Measurements from ENCODE around the gene NCOR2. TPM values are rescaled to one million over a fixed set of nuclear protein-coding genes. Genes with fewer than 3 reads are reported as not detected.
A peak's percentile ranks its signal among the peaks of the same experiment; 100 is the strongest.

NCOR2 gene
- total and polyA plus RNA-seq, 8 donors = 60.1 to 331 (median 96.4) TPM

DNA sequence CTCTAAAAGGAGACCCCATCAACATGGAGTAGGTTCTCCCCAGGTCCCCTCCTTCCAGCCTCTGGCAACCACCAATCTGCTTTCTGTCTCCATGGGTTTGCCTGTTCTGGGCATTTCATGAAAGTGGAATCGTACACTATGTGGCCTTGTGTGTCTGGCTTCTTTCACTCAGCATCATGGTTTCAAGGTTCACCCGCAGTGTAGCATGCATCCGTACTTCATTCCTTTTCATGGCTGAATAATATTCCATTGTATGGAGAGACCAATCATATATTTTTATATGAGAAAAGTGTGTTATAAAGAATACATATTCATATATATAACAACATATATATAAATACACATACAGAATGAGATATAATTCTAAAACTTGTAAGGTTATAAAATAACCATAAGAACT is 19.8 kb downstream of the NCOR2 start:
- Histone ChIP-seq H3K9me3 (no peaks in the 10 kb centered on the region), H3K36me3 (no peaks in the 10 kb centered on the region), H3K27me3 (no peaks in the 10 kb centered on the region), H3K27ac (no peak overlapping the region), H3K4me1 (peaks cover 64 to 90% of the 10 kb centered on the region in 2 donors), H3K4me3 (no peak overlapping the region)
- intact Hi-C loops (cut with DNase I) = no loop called here
- no peak for ATAC-seq
- DNase-seq = no peak
- TF ChIP-seq, protein P1, sequence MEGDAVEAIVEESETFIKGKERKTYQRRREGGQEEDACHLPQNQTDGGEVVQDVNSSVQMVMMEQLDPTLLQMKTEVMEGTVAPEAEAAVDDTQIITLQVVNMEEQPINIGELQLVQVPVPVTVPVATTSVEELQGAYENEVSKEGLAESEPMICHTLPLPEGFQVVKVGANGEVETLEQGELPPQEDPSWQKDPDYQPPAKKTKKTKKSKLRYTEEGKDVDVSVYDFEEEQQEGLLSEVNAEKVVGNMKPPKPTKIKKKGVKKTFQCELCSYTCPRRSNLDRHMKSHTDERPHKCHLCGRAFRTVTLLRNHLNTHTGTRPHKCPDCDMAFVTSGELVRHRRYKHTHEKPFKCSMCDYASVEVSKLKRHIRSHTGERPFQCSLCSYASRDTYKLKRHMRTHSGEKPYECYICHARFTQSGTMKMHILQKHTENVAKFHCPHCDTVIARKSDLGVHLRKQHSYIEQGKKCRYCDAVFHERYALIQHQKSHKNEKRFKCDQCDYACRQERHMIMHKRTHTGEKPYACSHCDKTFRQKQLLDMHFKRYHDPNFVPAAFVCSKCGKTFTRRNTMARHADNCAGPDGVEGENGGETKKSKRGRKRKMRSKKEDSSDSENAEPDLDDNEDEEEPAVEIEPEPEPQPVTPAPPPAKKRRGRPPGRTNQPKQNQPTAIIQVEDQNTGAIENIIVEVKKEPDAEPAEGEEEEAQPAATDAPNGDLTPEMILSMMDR (IDR thresholded peaks at IDR 0.05) = no peak

DNA sequence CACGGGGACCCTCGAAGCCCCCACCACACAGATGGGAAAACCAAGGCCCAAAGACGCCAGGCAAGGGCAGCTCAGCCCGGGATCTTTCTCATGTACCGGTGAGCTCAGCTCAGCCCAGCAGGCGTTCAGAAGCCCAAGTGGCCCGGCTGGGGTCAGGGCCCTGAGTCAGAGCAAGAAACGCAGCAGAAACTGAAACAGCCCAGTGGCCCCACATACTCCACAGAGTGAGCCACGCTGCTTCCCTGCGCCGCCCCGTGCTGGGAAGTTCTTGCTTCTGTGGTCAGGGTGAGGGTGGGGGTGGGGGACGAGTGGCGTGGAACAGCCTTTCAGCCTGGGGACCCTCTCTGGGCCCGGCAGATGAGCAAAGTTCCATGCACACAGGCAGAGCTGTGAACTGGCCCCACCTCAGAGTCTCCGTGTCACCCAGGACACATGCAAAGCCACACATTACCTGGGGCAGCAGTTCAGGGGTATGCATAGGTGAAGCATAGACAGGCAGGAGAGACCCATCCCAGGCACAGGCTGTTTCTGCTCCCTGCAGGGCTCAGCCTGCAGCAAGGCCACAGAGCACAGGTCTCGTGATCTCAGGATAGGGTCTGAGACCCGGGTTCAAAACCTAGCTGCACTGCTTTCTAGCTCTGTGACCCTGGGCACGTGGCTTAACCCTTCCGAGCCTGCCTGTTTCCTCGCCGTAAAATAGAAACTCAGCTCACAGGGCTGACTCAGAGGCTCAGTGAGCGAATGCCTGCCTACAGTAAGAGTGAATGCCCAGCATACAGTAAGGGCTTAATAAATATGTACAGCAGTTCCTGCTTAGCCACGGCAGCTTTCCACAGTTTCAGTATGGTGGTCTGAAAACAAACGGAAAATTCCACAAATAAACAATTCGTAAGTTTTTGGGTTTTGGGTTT is 21.6 kb downstream of the NCOR2 start:
- Histone ChIP-seq H3K9me3 (no peaks in the 10 kb centered on the region), H3K27me3 (no peaks in the 10 kb centered on the region), H3K36me3 (no peaks in the 10 kb centered on the region), H3K4me1 (peaks cover 62 to 80% of the 10 kb centered on the region in 2 donors), H3K4me3 (no peak overlapping the region), H3K27ac (no peak overlapping the region)
- intact Hi-C loops (cut with DNase I) = no loop called here
- TF ChIP-seq, protein P1 (IDR thresholded peaks at IDR 0.05) = no peak
- peak; percentile 8 for ATAC-seq
- DNase-seq = peak in 1 of 4 donors; percentile 85

GRCh38 chr12:124544983-124545382 is 22.4 kb downstream of the NCOR2 start:
- Histone ChIP-seq H3K4me3 (no peak overlapping the region), H3K27ac (no peak overlapping the region), H3K9me3 (no peaks in the 10 kb centered on the region), H3K4me1 (peaks cover 56 to 75% of the 10 kb centered on the region in 2 donors), H3K27me3 (no peaks in the 10 kb centered on the region), H3K36me3 (no peaks in the 10 kb centered on the region)
- DNase-seq (no peak), ATAC-seq (no peak)
- intact Hi-C loops (cut with DNase I) = no loop called here
- TF ChIP-seq, protein P1 (IDR thresholded peaks at IDR 0.05) = no peak

- H3K27me3 ChIP-seq = no peaks in the 10 kb centered on the region
- DNase-seq (no peak), ATAC-seq (no peak)
- peaks cover 56 to 75% of the 10 kb centered on the region in 2 donors for H3K4me1 ChIP-seq
- no peaks in the 10 kb centered on the region for H3K36me3 ChIP-seq
- no peak overlapping the region for H3K4me3 ChIP-seq
- intact Hi-C loops (cut with DNase I) = no loop called here
- no peak overlapping the region for H3K27ac ChIP-seq
- TF ChIP-seq, protein P1 (IDR thresholded peaks at IDR 0.05) = no peak
- H3K9me3 ChIP-seq = no peaks in the 10 kb centered on the region
Measured at GRCh38 chr12:124544311-124544970, 23.0 kb downstream of the NCOR2 start.

Data from left lung (tissue), 10 donors.